Measurements from ENCODE around the gene STK35. TPM values are rescaled to one million over a fixed set of nuclear protein-coding genes. Genes with fewer than 3 reads are reported as not detected.

Gene STK35
- total and polyA plus RNA-seq, 4 experiments from 2014 or later: 5.9 to 19.3 (median 12.5) TPM

- Mint-ChIP-seq H3K4me1 (no peaks in the 10 kb centered on the region), H3K9me3 (no peaks in the 10 kb centered on the region), H3K4me3 (no peak overlapping the region), H3K27ac (no peak overlapping the region), H3K36me3 (no peaks in the 10 kb centered on the region), H3K27me3 (peaks cover 32 to 34% of the 10 kb centered on the region in 2 donors)
- Histone ChIP-seq H3K27ac (ENCODE audit: low read depth, low read length) (no peak overlapping the region), H3K27me3 (ENCODE audit: insufficient read depth, low read length) (peaks cover 9% of the 10 kb centered on the region), H3K36me3 (ENCODE audit: insufficient read depth, low read length) (no peaks in the 10 kb centered on the region), H3K4me1 (ENCODE audit: insufficient read depth, low read length) (no peaks in the 10 kb centered on the region), H3K9me3 (ENCODE audit: control insufficient read depth in 1 of 2, low read length in 2 of 2) (no peaks in the 10 kb centered on the region), H3K4me3 (ENCODE audit: low read length in 2 of 2) (no peak overlapping the region)
- ChIA-PET POLR2A (ENCODE audit: partially characterized antibody) (interaction anchor here (3.9 kb wide), 1 partner anchor 10 kb away, joined by 19 read pairs; no protein-coding TSS in a partner anchor), CTCF (ENCODE audit: partially characterized antibody) (interaction anchor here (0.6 to 1.8 kb wide), 3 partner anchors 10 to 128 kb away, joined by 3 to 10 read pairs (median 4); no protein-coding TSS in a partner anchor)
- DNase-seq: peak in 2 of 5 donors; percentile 11 to 14
- intact Hi-C loops (cut with micrococcal nuclease): no loop called here
These were observed 8.4 kb upstream of the STK35 start for GRCh38 chr20:2093159-2093781.

GRCh38 chr20:2093883-2094282 is 7.7 kb upstream of the STK35 start:
- Histone ChIP-seq H3K36me3 (ENCODE audit: insufficient read depth, low read length) (no peaks in the 10 kb centered on the region), H3K27ac (ENCODE audit: low read depth, low read length) (no peak overlapping the region), H3K4me1 (ENCODE audit: insufficient read depth, low read length) (no peaks in the 10 kb centered on the region), H3K4me3 (ENCODE audit: low read length in 2 of 2) (no peak overlapping the region), H3K27me3 (ENCODE audit: insufficient read depth, low read length) (peaks cover 9% of the 10 kb centered on the region), H3K9me3 (ENCODE audit: control insufficient read depth in 1 of 2, low read length in 2 of 2) (no peaks in the 10 kb centered on the region)
- H3K4me1 Mint-ChIP-seq: no peaks in the 10 kb centered on the region
- H3K36me3 Mint-ChIP-seq: no peaks in the 10 kb centered on the region
- peaks cover 28 to 29% of the 10 kb centered on the region in 2 donors for H3K27me3 Mint-ChIP-seq
- H3K27ac Mint-ChIP-seq: no peak overlapping the region
- H3K9me3 Mint-ChIP-seq: no peaks in the 10 kb centered on the region
- no peak for DNase-seq
- CTCF ChIA-PET (ENCODE audit: partially characterized antibody): interaction anchor here (0.6 to 1.8 kb wide), 3 partner anchors 9 to 129 kb away, joined by 3 to 10 read pairs (median 4); no protein-coding TSS in a partner anchor
- intact Hi-C loops (cut with micrococcal nuclease): no loop called here
- POLR2A ChIA-PET (ENCODE audit: partially characterized antibody): interaction anchor here (3.9 kb wide), 1 partner anchor 9 kb away, joined by 19 read pairs; no protein-coding TSS in a partner anchor
- H3K4me3 Mint-ChIP-seq: no peak overlapping the region

GRCh38 chr20:2101865-2102584 is 398 bp downstream of the STK35 start:
- no peaks in the 10 kb centered on the region for H3K27me3 ChIP-seq (ENCODE audit: insufficient read depth, low read length)
- H3K4me1 ChIP-seq (ENCODE audit: insufficient read depth, low read length): peaks cover 45% of the 10 kb centered on the region
- peaks cover 4% of the 10 kb centered on the region for H3K36me3 ChIP-seq (ENCODE audit: insufficient read depth, low read length)
- CTCF ChIA-PET (ENCODE audit: partially characterized antibody): interaction anchor here (0.9 to 2.1 kb wide), 4 partner anchors 9 to 1269 kb away, joined by 3 to 10 read pairs (median 3); partner anchors contain the start of gene FAM110A
- peaks cover 13 to 25% of the 10 kb centered on the region in 2 donors for H3K36me3 Mint-ChIP-seq
- intact Hi-C loops (cut with micrococcal nuclease): loop anchor here (2.0 to 5.0 kb wide), 3 partner anchors 135 to 777 kb away; partner anchors contain the start of gene SNRPB
- POLR2A ChIA-PET (ENCODE audit: partially characterized antibody): interaction anchor here (0.7 to 3.9 kb wide), 14 partner anchors 8 to 830 kb away, joined by 3 to 27 read pairs (median 4); partner anchors contain the start of genes IDH3B, NOP56, NSFL1C and SNRPB
- H3K9me3 ChIP-seq (ENCODE audit: control insufficient read depth in 1 of 2, low read length in 2 of 2): no peaks in the 10 kb centered on the region
- peak overlapping the region; percentile 33 to 98 for H3K4me3 ChIP-seq (ENCODE audit: low read length in 2 of 2)
- H3K27ac Mint-ChIP-seq: peak overlapping the region; percentile 100
- H3K4me1 Mint-ChIP-seq: peaks cover 30 to 59% (median 42%) of the 10 kb centered on the region in 4 donors
- peak overlapping the region; percentile 97 for H3K27ac ChIP-seq (ENCODE audit: low read depth, low read length)
- peak; percentile 92 to 95 (median 94) for DNase-seq
- H3K4me3 Mint-ChIP-seq: peak overlapping the region; percentile 92 to 98 (median 96)
- H3K27me3 Mint-ChIP-seq: peaks cover 0 to 2% of the 10 kb centered on the region in 2 donors
- no peaks in the 10 kb centered on the region for H3K9me3 Mint-ChIP-seq

GRCh38 chr20:2102585-2103460 is 1.2 kb downstream of the STK35 start:
- H3K27ac Mint-ChIP-seq: peak overlapping the region; percentile 100
- H3K4me3 Mint-ChIP-seq: peak overlapping the region; percentile 92 to 98 (median 96)
- peak overlapping the region; percentile 97 for H3K27ac ChIP-seq (ENCODE audit: low read depth, low read length)
- intact Hi-C loops (cut with micrococcal nuclease): loop anchor here (2.0 to 5.0 kb wide), 3 partner anchors 136 to 778 kb away; partner anchors contain the start of gene SNRPB
- peaks cover 53% of the 10 kb centered on the region for H3K4me1 ChIP-seq (ENCODE audit: insufficient read depth, low read length)
- ChIA-PET POLR2A (ENCODE audit: partially characterized antibody) (interaction anchor here (0.6 to 3.9 kb wide), 20 partner anchors 9 to 1559 kb away, joined by 3 to 27 read pairs (median 4); partner anchors contain the start of genes CSNK2A1, IDH3B, NOP56 and NSFL1C), CTCF (ENCODE audit: partially characterized antibody) (interaction anchor here (0.9 to 2.1 kb wide), 5 partner anchors 10 to 1269 kb away, joined by 3 to 10 read pairs (median 5); partner anchors contain the start of gene FAM110A)
- H3K27me3 Mint-ChIP-seq: peaks cover 0 to 2% of the 10 kb centered on the region in 2 donors
- peaks cover 13 to 30% of the 10 kb centered on the region in 2 donors for H3K36me3 Mint-ChIP-seq
- no peaks in the 10 kb centered on the region for H3K9me3 Mint-ChIP-seq
- H3K9me3 ChIP-seq (ENCODE audit: control insufficient read depth in 1 of 2, low read length in 2 of 2): no peaks in the 10 kb centered on the region
- H3K4me1 Mint-ChIP-seq: peaks cover 36 to 67% (median 49%) of the 10 kb centered on the region in 4 donors
- no peaks in the 10 kb centered on the region for H3K27me3 ChIP-seq (ENCODE audit: insufficient read depth, low read length)
- H3K4me3 ChIP-seq (ENCODE audit: low read length in 2 of 2): peak overlapping the region; percentile 91 to 98
- DNase-seq: peak; percentile 88 to 95 (median 92)
- peaks cover 4% of the 10 kb centered on the region for H3K36me3 ChIP-seq (ENCODE audit: insufficient read depth, low read length)

- peak overlapping the region; percentile 97 for H3K27ac ChIP-seq (ENCODE audit: low read depth, low read length)
- Mint-ChIP-seq H3K27me3 (peaks cover 0 to 2% of the 10 kb centered on the region in 2 donors), H3K36me3 (peaks cover 13 to 33% of the 10 kb centered on the region in 2 donors), H3K9me3 (no peaks in the 10 kb centered on the region), H3K27ac (peak overlapping the region; percentile 90 to 100 (median 93)), H3K4me3 (peak overlapping the region; percentile 91 to 97 (median 94)), H3K4me1 (peaks cover 41 to 75% (median 55%) of the 10 kb centered on the region in 4 donors)
- ChIA-PET POLR2A (ENCODE audit: partially characterized antibody) (interaction anchor here (0.6 to 3.9 kb wide), 15 partner anchors 10 to 1560 kb away, joined by 3 to 27 read pairs (median 4); partner anchors contain the start of genes CSNK2A1, SNRPB and ZNF343), CTCF (ENCODE audit: partially characterized antibody) (interaction anchor here (0.9 to 2.1 kb wide), 6 partner anchors 9 to 1270 kb away, joined by 3 to 10 read pairs (median 4); partner anchors contain the start of gene FAM110A)
- DNase-seq: no peak
- H3K27me3 ChIP-seq (ENCODE audit: insufficient read depth, low read length): no peaks in the 10 kb centered on the region
- peaks cover 61% of the 10 kb centered on the region for H3K4me1 ChIP-seq (ENCODE audit: insufficient read depth, low read length)
- peaks cover 4% of the 10 kb centered on the region for H3K36me3 ChIP-seq (ENCODE audit: insufficient read depth, low read length)
- intact Hi-C loops (cut with micrococcal nuclease): loop anchor here (2.0 to 5.0 kb wide), 3 partner anchors 136 to 779 kb away; partner anchors contain the start of gene SNRPB
- peak overlapping the region; percentile 91 to 98 for H3K4me3 ChIP-seq (ENCODE audit: low read length in 2 of 2)
- no peaks in the 10 kb centered on the region for H3K9me3 ChIP-seq (ENCODE audit: control insufficient read depth in 1 of 2, low read length in 2 of 2)
These were observed 2.0 kb downstream of the STK35 start for GRCh38 chr20:2103461-2104153.

Data from CD4-positive, alpha-beta memory T cell (primary cell).